Gastrocnemius medialis (tissue), 4 donors: ENCODE results near the gene C6orf62. TPM values are rescaled to one million over a fixed set of nuclear protein-coding genes. Genes with fewer than 3 reads are reported as not detected.
"Not testable (repeated sequence)": the region's sequence is repeated elsewhere in the genome, so short reads cannot be mapped to it uniquely, and the experiment has no call there.

Experiments
- ATAC-seq, 2 donors: fragments of 150-250 bp; one replicate each; pipeline ENCODE4 v1.9.1; 2016
- DNase-seq, 2 donors: peaks; one replicate each; pipeline ENCODE4 v3.0.0-alpha.2; 2019
- H3K27ac ChIP-seq, 4 donors: fragments of 200-600 bp; sonication (generic); 1 replicate in 1 of 4; 2 replicates in 3 of 4; pipeline ENCODE4 v1.5.1; 2016 to 2018; ENCODE audit warnings: mild to moderate bottlenecking in 2 of 4, moderate library complexity in 1 of 4
- H3K27me3 ChIP-seq, 3 donors: fragments of 200-600 bp; sonication (generic) in 2 of 3; 1 replicate in 1 of 3; 2 replicates in 2 of 3; pipeline versions ENCODE4 v1.5.1 to v1.6.0; 2016 to 2019; ENCODE audit warnings: mild to moderate bottlenecking in 1 of 3, moderate library complexity in 1 of 3
- H3K36me3 ChIP-seq, 2 donors: fragments of 200-600 bp; sonication (generic) in 1 of 2; one replicate each; pipeline ENCODE4 v1.5.1; 2017 to 2018
- H3K4me1 ChIP-seq, 2 donors: fragments of 200-600 bp; sonication (generic) in 1 of 2; one replicate each; pipeline ENCODE4 v1.5.1; 2016 to 2017; ENCODE audit warnings: mild to moderate bottlenecking in 2 of 2
- H3K4me3 ChIP-seq, 4 donors: fragments of 200-600 bp; sonication (generic) in 3 of 4; 1 replicate in 1 of 4; 2 replicates in 3 of 4; pipeline ENCODE4 v1.5.1; 2016 to 2019; ENCODE audit warnings: mild to moderate bottlenecking in 2 of 4
- H3K9me3 ChIP-seq, 3 donors: fragments of 200-600 bp; sonication (generic) in 2 of 3; 1 replicate in 1 of 3; 2 replicates in 2 of 3; pipeline ENCODE4 v1.5.1; 2016 to 2019
- CTCF ChIP-seq, 5 experiments: fragments of 450-650 bp in 3 of 5; fragments of 200-600 bp in 2 of 5; sonication (generic) in 2 of 5; IDR thresholded peaks in 4 of 5; conservative IDR thresholded peaks in 1 of 5; 1 replicate in 4 of 5; 2 replicates in 1 of 5; pipeline ENCODE4 v1.5.1; 2016 to 2019; ENCODE audit warnings: antibody characterized with exemption in 5 of 5, mild to moderate bottlenecking in 3 of 5, moderate library complexity in 3 of 5
- POLR2A ChIP-seq, 2 donors: fragments of 450-650 bp; IDR thresholded peaks; one replicate each; pipeline ENCODE4 v1.6.1; 2017; ENCODE audit warnings: antibody characterized with exemption in 2 of 2, mild to moderate bottlenecking in 2 of 2, moderate library complexity in 2 of 2
- in situ Hi-C, 4 donors: fragments of 200-750 bp; cut with MboI; loops; one replicate each; pipeline versions ENCODE4 v1.15.0 to v1.8.0; 2017; ENCODE audit warnings: low sequenced_read_pairs in 4 of 4
- intact Hi-C: fragments of 100-400 bp; cut with DNase I; formaldehyde crosslinking; loops from one replicate; pipeline ENCODE4 v1.15.1; 2023; ENCODE audit warnings: low total_unique reads
- total RNA-seq, 4 donors: library from RNA; depleted of rRNA; stranded (reverse); fragments of >200 nt; gene quantifications; one replicate each; pipeline versions ENCODE4 v1.1.0 to v1.2.3, GENCODE V29; 2016

The C6orf62 gene
- total RNA-seq, 4 donors from 2014 or later: 24.1 to 50.7 (median 36.0) TPM

GRCh38 chr6:24721461-24722215 is 2.7 kb upstream of the C6orf62 start:
- in situ Hi-C loops (loop anchor here in 1 of 4 donors (25.0 kb wide), 1 partner anchor 309 kb away; the partner anchor contains the start of gene MRS2), intact Hi-C loops (loop anchor here (1.0 to 5.0 kb wide), 4 partner anchors 54 to 1271 kb away; partner anchors contain the start of gene TDP2)
- Histone ChIP-seq H3K27ac (peak overlapping the region; percentile 93 to 100 (median 98)), H3K4me3 (peak overlapping the region; percentile 66 to 91 (median 79)), H3K4me1 (peaks cover 21 to 29% of the 10 kb centered on the region in 2 donors), H3K9me3 (no peaks in the 10 kb centered on the region), H3K36me3 (peaks cover 0 to 5% of the 10 kb centered on the region in 2 donors), H3K27me3 (no peaks in the 10 kb centered on the region)
- ATAC-seq (peak; percentile 68 to 69), DNase-seq (peak in 1 of 2 donors; percentile 82)
- TF ChIP-seq CTCF (IDR thresholded peaks at IDR 0.05 in 4 of 5, conservative IDR thresholded peaks at IDR 0.05 in 1 of 5): no peak
- TF ChIP-seq POLR2A (IDR thresholded peaks at IDR 0.05): peak; percentile 82 to 85

- intact Hi-C loops (loop anchor here (1.0 to 5.0 kb wide), 4 partner anchors 54 to 1272 kb away; partner anchors contain the start of gene TDP2), in situ Hi-C loops (loop anchor here in 1 of 4 donors (25.0 kb wide), 1 partner anchor 309 kb away; the partner anchor contains the start of gene MRS2)
- peaks cover 29 to 37% of the 10 kb centered on the region in 2 donors for H3K4me1 ChIP-seq
- peaks cover 0 to 12% of the 10 kb centered on the region in 2 donors for H3K36me3 ChIP-seq
- DNase-seq (peak; percentile 100), ATAC-seq (peak; percentile 85 to 88)
- peak overlapping the region; percentile 93 to 100 (median 98) for H3K27ac ChIP-seq
- H3K27me3 ChIP-seq: no peaks in the 10 kb centered on the region
- no peaks in the 10 kb centered on the region for H3K9me3 ChIP-seq
- H3K4me3 ChIP-seq: peak overlapping the region; percentile 82 to 99 (median 87)
- TF ChIP-seq CTCF (IDR thresholded peaks at IDR 0.05 in 4 of 5, conservative IDR thresholded peaks at IDR 0.05 in 1 of 5) (peak in 2 of 5 experiments; percentile 23 to 26), POLR2A (IDR thresholded peaks at IDR 0.05) (peak; percentile 99 to 100)
Observed at GRCh38 chr6:24720604-24721460, 1.9 kb upstream of the C6orf62 start.

- in situ Hi-C loops (loop anchor here in 1 of 4 donors (25.0 kb wide), 1 partner anchor 308 kb away; the partner anchor contains the start of gene MRS2), intact Hi-C loops (loop anchor here (2.0 to 5.0 kb wide), 2 partner anchors 187 to 1273 kb away; no protein-coding TSS in a partner anchor)
- Histone ChIP-seq H3K9me3 (no peaks in the 10 kb centered on the region), H3K27me3 (no peaks in the 10 kb centered on the region), H3K27ac (peak overlapping the region; percentile 93 to 100 (median 98)), H3K4me1 (peaks cover 34 to 42% of the 10 kb centered on the region in 2 donors), H3K4me3 (peak overlapping the region; percentile 82 to 99 (median 87)), H3K36me3 (peaks cover 0 to 19% of the 10 kb centered on the region in 2 donors)
- ATAC-seq: peak; percentile 26 to 30
- TF ChIP-seq CTCF (IDR thresholded peaks at IDR 0.05 in 4 of 5, conservative IDR thresholded peaks at IDR 0.05 in 1 of 5) (no peak), POLR2A (IDR thresholded peaks at IDR 0.05) (no peak)
- DNase-seq: peak; percentile 20 to 51
Observed at GRCh38 chr6:24720131-24720603, 1.2 kb upstream of the C6orf62 start.

GRCh38 chr6:24718449-24719124 is 367 bp downstream of the C6orf62 start:
- ATAC-seq (no peak), DNase-seq (no peak)
- in situ Hi-C loops: loop anchor here in 2 of 4 donors (10.0 to 25.0 kb wide), 3 partner anchors 56 to 324 kb away; partner anchors contain the start of genes GMNN (in 1 of the 2) and MRS2 (in 1 of the 2)
- peaks cover 0 to 35% of the 10 kb centered on the region in 2 donors for H3K36me3 ChIP-seq
- H3K9me3 ChIP-seq: no peaks in the 10 kb centered on the region
- intact Hi-C loops: loop anchor here (5.0 kb wide), 1 partner anchor 226 kb away; the partner anchor contains the start of gene ALDH5A1
- H3K4me3 ChIP-seq: peak overlapping the region; percentile 82 to 99 (median 87)
- no peaks in the 10 kb centered on the region for H3K27me3 ChIP-seq
- H3K4me1 ChIP-seq: peaks cover 50 to 58% of the 10 kb centered on the region in 2 donors
- no peak for TF ChIP-seq CTCF (IDR thresholded peaks at IDR 0.05 in 4 of 5, conservative IDR thresholded peaks at IDR 0.05 in 1 of 5)
- TF ChIP-seq POLR2A (IDR thresholded peaks at IDR 0.05): no peak
- peak overlapping the region; percentile 93 to 100 (median 98) for H3K27ac ChIP-seq

- intact Hi-C loops (loop anchor here (5.0 kb wide), 1 partner anchor 224 kb away; the partner anchor contains the start of gene ALDH5A1), in situ Hi-C loops (loop anchor here in 2 of 4 donors (10.0 to 25.0 kb wide), 3 partner anchors 58 to 322 kb away; partner anchors contain the start of genes GMNN (in 1 of the 2) and MRS2 (in 1 of the 2))
- Histone ChIP-seq H3K27ac (peak overlapping the region in 3 of 4 donors; percentile 4 to 100 (median 98)), H3K4me1 (peaks cover 52 to 63% of the 10 kb centered on the region in 2 donors), H3K4me3 (peak overlapping the region; percentile 82 to 99 (median 87)), H3K36me3 (peaks cover 0 to 54% of the 10 kb centered on the region in 2 donors)
- DNase-seq, H3K9me3 ChIP-seq, H3K27me3 ChIP-seq, ATAC-seq: not testable (repeated sequence)
Observed at GRCh38 chr6:24716602-24717148, 2.3 kb downstream of the C6orf62 start.
